Effector memory CD8-positive, alpha-beta T cell (primary cell): Measurements from ENCODE around the gene FAAH.

Experiments used
- ATAC-seq: fragments of 150-1000 bp; cut with Tn5 transposase; replicated peaks from 2 replicates; pipeline ENCODE4 v1.10.0; 2021; ENCODE audit warnings: mild to moderate bottlenecking, moderate library complexity
- DNase-seq, 3 experiments: peaks; one replicate each; pipeline ENCODE4 v3.0.0; 2021
- H3K27ac Mint-ChIP-seq, 2 donors: one replicate each; pipeline ENCODE4 v1.8.0; 2022; ENCODE audit warnings: mild to moderate bottlenecking in 2 of 2, mixed read lengths in 2 of 2, moderate library complexity in 2 of 2
- H3K27me3 Mint-ChIP-seq, 2 donors: one replicate each; pipeline ENCODE4 v1.8.0; 2022; ENCODE audit warnings: mixed read lengths in 2 of 2
- H3K36me3 Mint-ChIP-seq: one replicate; pipeline ENCODE4 v1.8.0; 2022; ENCODE audit warnings: mild to moderate bottlenecking, moderate library complexity, mixed read lengths; ENCODE audit not compliant: insufficient read depth
- H3K4me1 Mint-ChIP-seq, 2 donors: one replicate each; pipeline ENCODE4 v1.8.0; 2022; ENCODE audit warnings: low read depth in 2 of 2, mixed read lengths in 2 of 2
- H3K4me3 Mint-ChIP-seq, 2 donors: one replicate each; pipeline ENCODE4 v1.8.0; 2022; ENCODE audit warnings: mild to moderate bottlenecking in 2 of 2, mixed read lengths in 2 of 2, moderate library complexity in 2 of 2
- H3K9me3 Mint-ChIP-seq, 2 donors: one replicate each; pipeline ENCODE4 v1.8.0; 2022; ENCODE audit warnings: mixed read lengths in 2 of 2

The FAAH gene

DNA sequence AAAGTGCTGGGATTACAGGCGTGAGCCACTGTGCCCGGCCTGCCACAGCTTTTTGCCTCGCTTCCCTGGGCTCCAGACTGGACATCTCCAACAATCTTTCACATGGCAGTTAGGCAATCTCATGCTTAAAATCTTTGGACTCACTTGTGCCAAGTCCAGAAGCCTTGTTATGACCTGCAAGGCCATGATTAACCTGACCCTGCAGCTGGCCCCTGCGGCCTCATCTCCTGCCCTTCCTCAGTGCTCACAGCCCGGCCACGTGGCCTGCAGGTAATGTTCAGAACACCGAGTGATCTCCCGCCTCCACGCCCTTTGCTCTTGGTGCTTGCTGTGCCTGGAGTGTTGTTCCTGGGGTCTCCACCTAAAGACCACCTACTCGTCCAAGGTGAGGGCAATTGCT lies 24.9 kb downstream of the FAAH start:
- Mint-ChIP-seq H3K4me1 (peaks cover 10 to 31% of the 10 kb centered on the region in 2 donors), H3K27me3 (peaks cover 21 to 24% of the 10 kb centered on the region in 2 donors), H3K9me3 (no peaks in the 10 kb centered on the region), H3K36me3 (no peaks in the 10 kb centered on the region), H3K4me3 (no peak overlapping the region), H3K27ac (no peak overlapping the region)
- no peak for DNase-seq
- no peak for ATAC-seq

DNA sequence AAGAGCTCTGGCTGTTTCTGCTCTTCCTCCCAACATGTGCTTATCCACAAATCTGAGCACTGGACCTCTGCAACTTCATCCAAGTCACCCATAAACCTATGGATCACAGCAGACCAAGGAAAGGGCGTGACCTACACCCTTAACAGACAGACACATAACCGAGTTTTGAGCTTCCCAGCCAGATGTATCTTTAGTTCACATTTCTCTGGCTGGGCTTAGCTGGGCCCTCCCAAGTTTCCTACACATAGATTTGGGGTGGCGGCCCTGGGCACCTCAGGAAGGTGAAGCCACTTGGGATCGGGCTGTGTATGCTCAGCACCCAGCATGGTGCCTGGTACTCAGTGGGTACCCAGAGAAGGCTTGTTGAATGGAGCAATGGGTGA lies 26.4 kb downstream of the FAAH start:
- H3K27me3 Mint-ChIP-seq, result peaks cover 29 to 39% of the 10 kb centered on the region in 2 donors
- DNase-seq (no peak), ATAC-seq (no peak)
- H3K4me1 Mint-ChIP-seq, result peaks cover 5 to 30% of the 10 kb centered on the region in 2 donors
- no peak overlapping the region for H3K27ac Mint-ChIP-seq
- no peaks in the 10 kb centered on the region for H3K9me3 Mint-ChIP-seq
- H3K36me3 Mint-ChIP-seq, result no peaks in the 10 kb centered on the region
- no peak overlapping the region for H3K4me3 Mint-ChIP-seq

DNA sequence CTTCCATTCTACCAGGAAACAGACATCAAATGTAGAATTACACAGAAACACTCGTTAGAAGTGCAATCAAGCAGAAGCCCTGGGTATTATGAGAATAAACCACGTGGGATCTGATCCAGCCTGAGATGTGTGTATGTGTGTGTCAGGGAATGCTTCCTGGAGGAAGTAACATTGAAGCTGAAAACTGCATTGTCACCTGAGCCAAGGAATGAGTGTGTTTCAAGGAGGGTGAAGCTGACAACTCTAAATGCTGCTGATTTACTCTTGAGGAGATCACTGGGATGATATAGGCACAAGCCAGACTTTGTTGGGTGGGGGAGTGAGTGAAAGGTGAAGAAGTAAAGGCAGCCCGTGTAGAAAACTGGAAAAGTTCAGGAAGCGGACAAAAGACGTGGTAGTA lies 27.6 kb downstream of the FAAH start:
- peaks cover 33 to 44% of the 10 kb centered on the region in 2 donors for H3K27me3 Mint-ChIP-seq
- peak overlapping the region in 1 of 2 donors; percentile 70 for H3K27ac Mint-ChIP-seq
- ATAC-seq (no peak), DNase-seq (no peak)
- no peaks in the 10 kb centered on the region for H3K36me3 Mint-ChIP-seq
- no peaks in the 10 kb centered on the region for H3K9me3 Mint-ChIP-seq
- peaks cover 5 to 26% of the 10 kb centered on the region in 2 donors for H3K4me1 Mint-ChIP-seq
- H3K4me3 Mint-ChIP-seq, result peak overlapping the region in 1 of 2 donors; percentile 71

DNA sequence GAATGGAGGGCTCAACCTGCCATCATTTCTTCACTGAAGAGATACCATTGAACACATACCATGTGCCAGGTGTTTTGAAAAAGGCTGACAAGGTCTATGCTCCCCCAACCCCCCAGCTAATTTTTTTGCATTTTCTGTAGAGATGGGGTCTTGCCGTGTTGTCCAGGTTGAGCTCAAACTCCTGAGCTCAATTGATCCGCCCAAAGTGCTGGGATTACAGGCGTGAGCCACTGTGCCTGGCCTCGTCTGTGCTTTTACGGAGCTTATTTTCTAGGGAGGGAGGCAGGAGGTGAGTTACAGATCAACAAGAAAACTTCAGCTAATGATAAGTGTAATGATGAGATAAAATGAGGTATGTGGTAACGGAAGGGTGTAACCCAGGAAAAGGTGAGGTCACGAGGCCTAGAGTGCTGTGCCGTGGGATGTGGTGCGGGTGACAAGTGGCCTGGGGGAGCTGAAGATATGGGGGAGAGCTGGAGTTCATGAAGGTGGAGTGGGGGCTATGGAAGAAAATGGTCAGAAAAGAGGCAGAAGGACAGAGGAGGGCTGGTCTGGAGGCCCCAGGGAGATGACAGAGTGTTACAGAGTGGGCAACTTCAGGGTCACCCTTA lies 28.2 kb downstream of the FAAH start:
- DNase-seq (no peak), ATAC-seq (peak; percentile 79)
- Mint-ChIP-seq H3K9me3 (no peaks in the 10 kb centered on the region), H3K4me1 (peaks cover 5 to 26% of the 10 kb centered on the region in 2 donors), H3K27me3 (peaks cover 33 to 44% of the 10 kb centered on the region in 2 donors), H3K4me3 (peak overlapping the region; percentile 16 to 71), H3K36me3 (peaks cover 5% of the 10 kb centered on the region), H3K27ac (peak overlapping the region; percentile 70 to 72)

DNA sequence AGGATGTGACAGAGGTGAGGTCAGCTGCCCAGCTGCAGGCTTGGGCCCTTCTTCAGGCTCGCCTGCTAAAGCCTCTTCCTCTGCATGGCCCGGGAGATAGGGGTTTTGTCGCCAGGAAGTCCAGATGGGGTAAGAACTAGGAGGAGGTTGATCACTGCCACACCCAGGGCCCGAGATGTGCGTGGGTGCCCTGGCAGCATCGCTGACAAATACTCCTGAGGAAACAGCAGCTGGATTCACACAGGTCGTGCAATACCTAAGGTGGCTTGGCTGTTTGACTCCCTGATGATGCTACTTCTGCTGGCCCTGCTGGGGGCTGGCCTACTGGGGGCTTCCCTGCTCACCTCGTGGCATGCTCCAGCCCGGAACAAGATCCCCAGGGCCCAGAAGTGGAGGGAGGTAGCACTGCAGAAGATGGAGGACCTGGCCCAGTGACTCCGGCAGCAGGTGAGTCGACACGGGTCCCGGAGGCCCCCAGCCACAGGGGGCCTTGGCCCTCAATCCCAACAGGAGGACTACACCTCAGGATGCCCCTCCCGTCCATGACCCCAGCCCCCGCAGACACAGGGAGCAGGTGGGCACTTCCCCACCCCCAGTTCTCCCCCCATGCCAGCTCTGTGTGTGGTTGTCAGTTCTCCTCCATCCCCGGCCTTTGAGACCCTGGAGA lies 29.6 kb downstream of the FAAH start:
- DNase-seq (no peak), ATAC-seq (peak; percentile 16)
- Mint-ChIP-seq H3K36me3 (peaks cover 14% of the 10 kb centered on the region), H3K4me1 (peaks cover 5 to 24% of the 10 kb centered on the region in 2 donors), H3K27me3 (peaks cover 33 to 44% of the 10 kb centered on the region in 2 donors), H3K27ac (peak overlapping the region in 1 of 2 donors; percentile 70), H3K4me3 (peak overlapping the region; percentile 11 to 71), H3K9me3 (no peaks in the 10 kb centered on the region)

DNA sequence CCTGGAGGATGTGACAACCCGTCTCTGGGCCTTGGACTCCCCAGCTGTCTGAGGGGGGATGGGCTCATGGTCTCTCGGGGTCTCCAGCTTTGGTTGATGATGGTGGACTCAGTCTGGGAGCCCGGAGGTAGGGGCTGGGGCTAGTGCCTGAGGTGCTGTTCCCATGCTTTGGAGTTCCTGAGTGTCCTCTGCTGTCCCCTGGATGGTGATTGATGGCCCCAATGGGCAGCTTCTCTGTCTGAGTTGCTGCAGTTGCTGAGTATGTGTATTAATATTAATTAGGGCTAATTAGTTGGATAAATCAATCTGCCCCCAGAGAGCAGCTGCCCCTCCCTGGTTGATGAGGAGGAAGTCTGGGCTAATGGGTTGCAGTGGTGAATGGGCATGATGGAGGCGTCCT lies 30.6 kb downstream of the FAAH start:
- peaks cover 17% of the 10 kb centered on the region for H3K36me3 Mint-ChIP-seq
- no peak for DNase-seq
- no peaks in the 10 kb centered on the region for H3K9me3 Mint-ChIP-seq
- no peak for ATAC-seq
- H3K27me3 Mint-ChIP-seq, result peaks cover 39 to 44% of the 10 kb centered on the region in 2 donors
- peaks cover 5 to 24% of the 10 kb centered on the region in 2 donors for H3K4me1 Mint-ChIP-seq
- H3K4me3 Mint-ChIP-seq, result peak overlapping the region; percentile 11 to 71
- H3K27ac Mint-ChIP-seq, result peak overlapping the region in 1 of 2 donors; percentile 70

DNA sequence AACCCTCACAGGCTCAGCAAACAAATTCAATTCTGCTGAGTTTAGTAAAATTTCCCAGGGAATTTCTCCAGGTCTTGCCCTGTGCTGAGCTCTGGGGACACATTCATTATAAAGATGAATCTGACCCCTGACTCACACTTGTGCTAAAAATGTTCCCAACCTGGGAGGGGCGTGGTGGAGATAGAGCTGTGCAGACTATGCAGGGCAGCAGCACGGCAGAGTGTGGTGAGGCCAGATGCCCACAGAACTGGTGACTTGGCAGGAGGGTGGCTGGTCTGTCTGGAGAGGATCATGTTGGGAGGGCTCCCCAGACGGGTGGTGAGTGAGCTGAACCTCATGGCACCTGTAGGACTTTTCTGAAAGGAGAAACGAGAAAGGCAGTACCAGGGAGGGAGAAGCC lies 31.6 kb downstream of the FAAH start:
- Mint-ChIP-seq H3K27me3 (peaks cover 39 to 44% of the 10 kb centered on the region in 2 donors), H3K36me3 (peaks cover 21% of the 10 kb centered on the region), H3K9me3 (no peaks in the 10 kb centered on the region), H3K4me1 (peaks cover 5 to 25% of the 10 kb centered on the region in 2 donors), H3K27ac (peak overlapping the region in 1 of 2 donors; percentile 70), H3K4me3 (peak overlapping the region in 1 of 2 donors; percentile 71)
- ATAC-seq (peak; percentile 23), DNase-seq (no peak)

DNA sequence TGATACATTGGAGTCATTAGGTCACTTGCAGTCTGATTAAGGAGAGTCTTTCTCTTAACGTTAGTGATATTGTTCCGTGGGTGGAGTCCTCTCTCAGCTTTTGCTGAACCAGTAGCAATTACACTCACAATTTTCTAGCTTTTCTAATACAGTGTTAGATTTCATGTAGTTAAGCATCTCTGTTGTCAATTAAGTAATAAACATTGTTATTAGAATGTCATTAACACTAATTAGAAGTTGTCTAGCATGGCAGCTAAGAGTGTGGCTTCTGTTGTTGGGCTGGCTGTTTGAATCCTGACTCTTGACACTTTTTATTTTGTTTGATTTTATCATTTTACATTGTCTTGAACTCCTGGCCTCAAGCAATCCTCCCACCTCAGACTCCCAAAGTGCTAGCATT lies 33.4 kb downstream of the FAAH start:
- peaks cover 1 to 19% of the 10 kb centered on the region in 2 donors for H3K4me1 Mint-ChIP-seq
- ATAC-seq (no peak), DNase-seq (no peak)
- H3K27ac Mint-ChIP-seq, result no peak overlapping the region
- H3K36me3 Mint-ChIP-seq, result peaks cover 21% of the 10 kb centered on the region
- peaks cover 28 to 31% of the 10 kb centered on the region in 2 donors for H3K27me3 Mint-ChIP-seq
- H3K9me3 Mint-ChIP-seq, result no peaks in the 10 kb centered on the region
- H3K4me3 Mint-ChIP-seq, result no peak overlapping the region

DNA sequence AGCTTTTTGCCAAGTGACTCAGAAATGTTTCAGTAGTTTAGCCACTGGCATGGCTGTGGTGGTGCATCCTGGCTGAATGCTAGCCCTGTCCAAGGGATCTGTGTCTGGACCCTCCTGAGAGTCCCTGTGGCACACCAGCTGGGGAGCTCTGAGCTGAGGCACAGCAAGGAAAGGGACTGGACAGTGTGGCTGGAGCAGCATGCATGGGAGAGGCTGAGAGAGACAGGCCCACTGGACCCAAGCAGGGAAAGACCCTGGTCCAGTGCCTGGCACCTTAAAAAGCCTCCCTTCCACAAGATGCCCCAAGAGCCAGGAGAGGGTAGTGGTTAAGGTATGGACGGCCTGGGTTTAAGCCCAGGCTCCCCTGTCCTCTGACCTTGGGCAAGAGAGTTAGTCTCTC lies 35.3 kb downstream of the FAAH start:
- no peak for DNase-seq
- Mint-ChIP-seq H3K27me3 (peaks cover 16 to 17% of the 10 kb centered on the region in 2 donors), H3K4me3 (no peak overlapping the region), H3K36me3 (peaks cover 23% of the 10 kb centered on the region), H3K27ac (peak overlapping the region in 1 of 2 donors; percentile 39), H3K4me1 (peaks cover 0 to 10% of the 10 kb centered on the region in 2 donors), H3K9me3 (no peaks in the 10 kb centered on the region)
- no peak for ATAC-seq

DNA sequence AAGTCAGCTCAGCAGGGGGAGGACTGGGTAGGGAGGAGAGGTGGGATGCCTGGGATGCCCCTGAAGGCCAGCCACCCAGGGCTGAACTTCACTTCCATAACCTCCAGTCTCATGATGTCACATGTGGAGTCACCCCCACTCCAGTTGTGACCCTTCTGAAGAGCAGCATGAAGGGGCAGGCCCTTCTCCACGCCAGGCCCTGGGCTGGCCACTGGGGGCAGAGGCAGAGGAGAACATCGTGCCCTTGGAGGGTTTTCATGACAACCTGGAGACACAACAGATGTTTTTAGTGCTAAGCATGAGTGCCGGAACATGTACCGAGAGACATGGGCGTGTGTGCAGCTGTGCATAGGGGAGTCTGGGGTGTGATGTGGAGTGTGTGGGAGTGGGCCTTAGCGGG lies 37.6 kb downstream of the FAAH start:
- peaks cover 0 to 12% of the 10 kb centered on the region in 2 donors for H3K27me3 Mint-ChIP-seq
- no peak overlapping the region for H3K4me3 Mint-ChIP-seq
- H3K27ac Mint-ChIP-seq, result no peak overlapping the region
- H3K9me3 Mint-ChIP-seq, result no peaks in the 10 kb centered on the region
- ATAC-seq (no peak), DNase-seq (no peak)
- peaks cover 0 to 2% of the 10 kb centered on the region in 2 donors for H3K4me1 Mint-ChIP-seq
- peaks cover 29% of the 10 kb centered on the region for H3K36me3 Mint-ChIP-seq

DNA sequence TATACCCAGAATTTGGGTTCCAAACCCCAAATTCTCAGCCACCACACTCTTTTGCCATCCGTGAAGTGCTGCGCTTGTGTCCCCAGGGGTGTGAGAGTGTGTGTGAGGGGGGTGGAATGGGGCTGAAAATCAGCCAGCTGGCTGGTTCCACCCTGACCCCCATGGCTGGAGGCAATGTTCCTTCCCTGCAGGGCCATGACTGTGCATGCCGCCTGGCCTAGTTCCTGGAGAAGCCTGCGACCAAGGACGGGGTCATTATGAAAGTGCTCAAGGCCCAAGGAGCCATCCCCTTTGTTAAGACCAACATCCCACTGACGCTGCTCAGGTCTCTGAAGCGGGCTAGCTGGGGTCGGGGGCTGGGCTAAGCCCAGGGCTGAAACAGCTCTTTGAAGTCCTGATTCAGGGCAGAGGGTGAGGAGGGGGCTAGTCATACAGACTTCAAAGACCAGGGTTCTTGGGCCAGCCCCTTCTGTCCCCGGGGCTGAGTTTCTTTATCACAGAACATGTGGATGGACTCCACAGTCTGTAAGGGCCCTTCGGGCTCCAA lies 38.7 kb downstream of the FAAH start:
- Mint-ChIP-seq H3K9me3 (no peaks in the 10 kb centered on the region), H3K36me3 (peaks cover 24% of the 10 kb centered on the region), H3K4me3 (no peak overlapping the region), H3K4me1 (peaks cover 0 to 2% of the 10 kb centered on the region in 2 donors), H3K27ac (no peak overlapping the region), H3K27me3 (peaks cover 7 to 22% of the 10 kb centered on the region in 2 donors)
- no peak for DNase-seq
- no peak for ATAC-seq

DNA sequence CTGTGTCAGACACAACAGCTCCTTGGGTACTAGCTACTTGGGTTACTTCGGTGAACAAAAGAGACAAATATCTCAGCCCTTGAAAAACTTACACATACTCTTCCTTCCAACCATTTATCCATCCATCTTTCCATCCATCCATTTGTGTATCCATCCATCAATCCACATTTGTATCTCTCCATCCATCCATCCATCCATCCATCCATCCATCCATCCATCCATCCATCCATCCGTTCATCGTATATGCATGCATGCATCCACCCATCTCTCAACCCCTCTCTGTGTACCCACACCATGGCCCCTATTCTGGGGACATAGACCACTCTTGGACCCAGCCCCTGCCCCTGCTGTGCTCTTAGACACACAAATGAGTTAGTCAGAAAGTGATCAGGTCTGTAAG lies 40.2 kb downstream of the FAAH start:
- Mint-ChIP-seq H3K27ac (no peak overlapping the region), H3K4me1 (peaks cover 0 to 2% of the 10 kb centered on the region in 2 donors), H3K27me3 (peaks cover 17 to 20% of the 10 kb centered on the region in 2 donors), H3K9me3 (no peaks in the 10 kb centered on the region), H3K4me3 (no peak overlapping the region), H3K36me3 (peaks cover 24% of the 10 kb centered on the region)
- no peak for ATAC-seq
- no peak for DNase-seq

DNA sequence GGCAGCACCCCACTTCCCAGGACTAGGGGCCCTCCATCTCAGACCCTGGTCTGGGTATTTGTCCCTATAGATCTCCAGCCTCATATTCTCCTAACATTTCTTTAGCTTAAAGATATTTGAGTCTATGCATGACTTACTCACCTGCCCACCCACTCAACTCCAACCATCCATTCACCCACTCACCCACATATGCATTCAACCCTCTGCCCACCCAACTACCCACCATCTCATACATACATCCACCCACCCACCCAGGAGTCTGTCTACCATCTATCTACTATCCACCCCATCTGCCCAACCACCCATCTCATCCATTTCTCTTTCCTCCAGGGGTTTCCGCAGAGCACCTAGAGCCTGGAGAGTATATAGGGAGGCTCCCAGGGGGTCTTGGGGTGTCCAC lies 42.7 kb downstream of the FAAH start:
- Mint-ChIP-seq H3K36me3 (peaks cover 20% of the 10 kb centered on the region), H3K4me1 (no peaks in the 10 kb centered on the region), H3K27me3 (peaks cover 17 to 20% of the 10 kb centered on the region in 2 donors), H3K9me3 (no peaks in the 10 kb centered on the region), H3K4me3 (no peak overlapping the region), H3K27ac (no peak overlapping the region)
- DNase-seq (no peak), ATAC-seq (no peak)

DNA sequence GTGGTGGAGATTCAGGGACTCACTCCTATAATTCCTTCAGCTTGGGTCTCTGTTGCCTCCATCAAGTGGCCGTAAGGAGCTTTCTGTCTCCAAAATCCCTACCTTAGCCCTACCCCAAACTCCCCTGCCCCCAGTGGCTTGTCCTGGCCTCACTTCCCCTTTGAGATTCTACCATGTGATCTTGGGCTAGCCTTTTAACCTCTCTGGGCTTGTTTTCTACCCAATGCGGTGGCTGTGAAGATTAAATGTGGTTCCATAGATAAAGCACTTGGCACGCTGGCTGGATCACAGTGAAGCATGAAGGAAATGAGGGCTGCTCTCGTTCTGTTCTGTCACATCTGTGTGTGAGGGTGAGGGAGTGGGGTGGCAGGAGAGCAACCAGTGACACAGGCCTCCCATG lies 43.6 kb downstream of the FAAH start:
- Mint-ChIP-seq H3K9me3 (no peaks in the 10 kb centered on the region), H3K36me3 (peaks cover 26% of the 10 kb centered on the region), H3K4me1 (peaks cover 6 to 8% of the 10 kb centered on the region in 2 donors), H3K4me3 (no peak overlapping the region), H3K27ac (peak overlapping the region in 1 of 2 donors; percentile 33), H3K27me3 (peaks cover 17 to 20% of the 10 kb centered on the region in 2 donors)
- no peak for ATAC-seq
- no peak for DNase-seq
